BJ (cell line): ENCODE measurements around the gene SLF2. TPM values are rescaled to one million over a fixed set of nuclear protein-coding genes. Genes with fewer than 3 reads are reported as not detected.

Source experiments
- CTCF ChIA-PET: fragments of 350-600 bp; formaldehyde crosslinking; extraction: SDS; loops from one replicate; lab custom pipeline; 2021; ENCODE audit warnings: antibody characterized with exemption, inconsistent platforms; lab: Yijun Ruan, JAX
- POLR2A ChIA-PET: fragments of 300-600 bp; sonication (Branson Sonifier 250); formaldehyde crosslinking; extraction: SDS; loops from one replicate; lab custom pipeline; 2021; ENCODE audit warnings: antibody characterized with exemption; lab: Charles Lee
- DNase-seq: peaks from one replicate; pipeline ENCODE4 v3.0.0-alpha.2; 2011; ENCODE audit warnings: low read depth
- H3K27me3 ChIP-seq: 2 replicates; pipeline ENCODE4 v1.6.0; 2011; ENCODE audit warnings: low read length; ENCODE audit not compliant: control insufficient read depth, insufficient read depth
- H3K36me3 ChIP-seq: 2 replicates; pipeline ENCODE4 v1.5.1; 2011; ENCODE audit warnings: low read length; ENCODE audit not compliant: control insufficient read depth, insufficient read depth
- H3K4me3 ChIP-seq: 2 replicates; pipeline ENCODE4 v1.5.1; 2011; ENCODE audit warnings: low read depth, mild to moderate bottlenecking, control low read depth, low read length
- polyA plus RNA-seq: library from polyadenylated mRNA; depleted of rRNA; stranded (reverse); fragments of >200 nt; gene quantifications from 2 replicates; pipeline ENCODE4 v1.2.3, GENCODE V29; 2011
- TF ChIP-seq, protein P1 (sequence below): IDR thresholded peaks from 2 replicates; pipeline ENCODE4 v1.5.1; 2011; ENCODE audit warnings: low read depth, mild to moderate bottlenecking, control low read depth, inconsistent platforms, low read length, moderate library complexity; ENCODE audit not compliant: insufficient read depth

The SLF2 gene
- polyA plus RNA-seq, 1 experiment, result 6.8 TPM

DNA sequence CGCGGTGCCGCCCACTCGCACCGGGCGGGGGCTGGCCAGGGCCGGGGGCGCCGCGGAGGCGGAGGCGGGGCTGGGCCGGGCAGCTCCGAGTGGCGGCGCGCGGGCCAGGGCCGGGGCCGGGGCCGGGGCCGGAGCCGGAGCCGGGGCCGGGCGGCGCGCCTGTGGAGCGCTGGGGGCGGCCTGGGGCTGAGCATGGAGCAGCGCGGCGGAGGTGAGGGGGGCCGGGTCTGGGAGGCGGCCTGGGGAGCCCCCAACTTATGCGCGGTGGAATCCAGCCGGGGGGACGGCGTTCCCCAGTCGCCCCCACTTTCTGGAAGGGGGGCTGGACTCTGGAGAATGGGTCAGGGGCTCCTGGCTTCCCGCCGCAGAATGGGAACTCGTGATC lies 87.0 kb downstream of the SLF2 start, which contains the start of gene LZTS2:
LZTS2 (plus strand) TSS at position 67 of the 385 bp plus-strand sequence. CDS start 2,731 bp downstream, outside the sequence.
- DNase-seq, result no peak
- ChIA-PET POLR2A (no interaction called here), CTCF (interaction anchor here (0.7 to 21.8 kb wide), 9 partner anchors 9 to 62 kb away, joined by 3 to 479 read pairs (median 7); partner anchors contain the start of gene KAZALD1)
- TF ChIP-seq, protein P1, sequence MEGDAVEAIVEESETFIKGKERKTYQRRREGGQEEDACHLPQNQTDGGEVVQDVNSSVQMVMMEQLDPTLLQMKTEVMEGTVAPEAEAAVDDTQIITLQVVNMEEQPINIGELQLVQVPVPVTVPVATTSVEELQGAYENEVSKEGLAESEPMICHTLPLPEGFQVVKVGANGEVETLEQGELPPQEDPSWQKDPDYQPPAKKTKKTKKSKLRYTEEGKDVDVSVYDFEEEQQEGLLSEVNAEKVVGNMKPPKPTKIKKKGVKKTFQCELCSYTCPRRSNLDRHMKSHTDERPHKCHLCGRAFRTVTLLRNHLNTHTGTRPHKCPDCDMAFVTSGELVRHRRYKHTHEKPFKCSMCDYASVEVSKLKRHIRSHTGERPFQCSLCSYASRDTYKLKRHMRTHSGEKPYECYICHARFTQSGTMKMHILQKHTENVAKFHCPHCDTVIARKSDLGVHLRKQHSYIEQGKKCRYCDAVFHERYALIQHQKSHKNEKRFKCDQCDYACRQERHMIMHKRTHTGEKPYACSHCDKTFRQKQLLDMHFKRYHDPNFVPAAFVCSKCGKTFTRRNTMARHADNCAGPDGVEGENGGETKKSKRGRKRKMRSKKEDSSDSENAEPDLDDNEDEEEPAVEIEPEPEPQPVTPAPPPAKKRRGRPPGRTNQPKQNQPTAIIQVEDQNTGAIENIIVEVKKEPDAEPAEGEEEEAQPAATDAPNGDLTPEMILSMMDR, result no peak
- Histone ChIP-seq H3K27me3 (no peaks in the 10 kb centered on the region), H3K4me3 (peak within 1 kb of the TSS; percentile 71), H3K36me3 (peaks cover 20% of the 10 kb centered on the region)

DNA sequence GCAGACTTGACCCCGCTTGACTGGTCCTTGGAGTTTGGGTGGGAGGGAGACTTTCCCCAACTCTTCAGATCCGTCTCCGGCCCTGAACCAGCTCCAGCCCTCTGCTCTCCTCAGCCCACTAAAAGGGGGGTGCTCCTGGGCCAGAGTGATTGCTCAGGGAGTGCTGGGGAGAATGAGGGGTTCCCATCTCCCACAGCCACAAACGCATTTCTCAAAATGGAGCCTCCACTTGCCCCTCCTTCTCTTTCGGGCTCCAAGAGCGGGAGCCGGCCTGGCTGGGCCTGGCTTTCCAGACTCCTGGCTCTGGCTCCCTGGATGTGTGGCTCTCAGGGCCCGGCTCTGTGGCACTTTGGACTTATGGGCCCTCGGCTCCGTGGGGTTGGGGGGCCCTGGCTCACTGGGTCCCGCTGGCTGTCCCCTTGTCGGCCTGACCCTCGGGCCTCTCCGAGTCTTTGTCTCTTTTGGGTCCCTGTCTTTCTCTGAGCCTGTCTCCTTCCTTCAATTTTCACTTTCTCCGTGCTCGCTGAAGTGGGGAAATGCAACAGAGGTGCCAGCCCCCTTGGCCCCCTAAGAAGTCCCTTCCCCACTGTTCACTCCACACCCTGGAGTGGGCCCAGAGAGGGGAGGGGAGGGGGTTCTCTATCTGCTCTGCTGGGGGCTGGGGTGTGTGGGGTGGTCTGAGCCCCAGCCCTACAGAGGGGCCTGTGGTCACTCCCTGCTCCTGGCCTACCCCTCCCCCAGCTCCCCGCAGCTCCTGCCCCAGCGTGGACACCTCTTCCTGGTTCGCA lies 87.6 kb downstream of the SLF2 start:
- CTCF ChIA-PET, result interaction anchor here (0.9 to 21.8 kb wide), 7 partner anchors 9 to 67 kb away, joined by 3 to 479 read pairs (median 5); no protein-coding TSS in a partner anchor
- TF ChIP-seq, protein P1, result no peak
- H3K4me3 ChIP-seq, result peak overlapping the region; percentile 71
- no peak for DNase-seq
- no peaks in the 10 kb centered on the region for H3K27me3 ChIP-seq
- POLR2A ChIA-PET, result no interaction called here
- peaks cover 22% of the 10 kb centered on the region for H3K36me3 ChIP-seq

DNA sequence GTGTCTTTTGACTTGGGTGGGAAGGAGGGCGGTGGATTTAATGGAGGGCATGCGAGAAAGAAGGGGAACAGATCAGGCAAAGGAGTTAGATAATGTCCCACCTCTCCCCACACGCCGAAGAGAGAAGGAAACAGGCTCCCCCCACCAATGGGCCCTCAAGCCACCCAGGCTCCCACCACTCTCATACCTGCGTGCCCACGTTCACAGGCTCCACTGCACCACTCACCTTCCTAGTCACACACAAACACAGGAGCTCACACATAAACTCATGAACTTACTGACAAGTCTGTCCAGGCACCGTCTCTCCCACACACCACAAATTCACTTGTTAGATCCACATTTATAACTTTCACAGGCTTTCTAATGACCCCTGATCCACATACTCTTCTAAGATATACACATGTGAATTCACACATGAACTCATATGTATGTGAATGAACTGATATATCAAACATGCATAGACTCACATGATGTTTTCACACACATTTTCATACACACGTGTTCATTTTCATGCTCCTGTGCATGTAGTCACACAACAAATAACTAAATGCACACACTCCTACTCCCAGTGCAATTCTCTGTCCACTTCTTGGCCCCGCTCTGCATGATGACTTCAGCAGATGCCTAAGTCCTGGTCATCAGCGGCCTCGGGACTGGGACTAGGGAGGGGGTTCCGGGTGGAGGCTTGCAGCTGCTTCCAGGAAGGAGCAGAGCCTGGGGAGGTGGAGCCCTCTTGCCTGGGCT lies 88.3 kb downstream of the SLF2 start:
- no peaks in the 10 kb centered on the region for H3K27me3 ChIP-seq
- ChIA-PET POLR2A (no interaction called here), CTCF (interaction anchor here (0.5 to 21.8 kb wide), 7 partner anchors 8 to 483 kb away, joined by 3 to 479 read pairs (median 4); partner anchors contain the start of gene KAZALD1)
- TF ChIP-seq, protein P1, result no peak
- peaks cover 29% of the 10 kb centered on the region for H3K36me3 ChIP-seq
- peak overlapping the region; percentile 71 for H3K4me3 ChIP-seq
- DNase-seq, result peak; percentile 73

DNA sequence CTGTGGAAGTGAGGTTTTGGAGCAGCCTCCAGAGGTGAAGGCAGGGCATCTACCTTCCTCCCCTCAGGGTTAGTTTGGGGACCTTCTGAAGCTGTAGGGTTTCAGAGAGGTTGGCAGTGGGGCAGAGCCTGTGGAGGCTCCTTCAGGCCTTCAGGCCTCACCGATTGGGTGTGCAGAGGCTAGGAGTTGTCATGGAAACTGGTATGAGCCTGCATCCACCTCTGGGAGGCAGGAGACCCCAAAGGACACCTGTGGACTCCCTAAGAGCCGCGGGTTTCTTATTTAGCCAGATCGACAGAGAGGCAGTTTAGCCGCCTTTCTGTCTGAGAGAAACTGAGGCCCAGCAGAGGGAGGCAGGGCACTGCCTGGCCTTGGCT lies 88.9 kb downstream of the SLF2 start:
- Histone ChIP-seq H3K4me3 (peak overlapping the region; percentile 71), H3K36me3 (peaks cover 32% of the 10 kb centered on the region), H3K27me3 (no peaks in the 10 kb centered on the region)
- CTCF ChIA-PET, result interaction anchor here (0.5 to 21.8 kb wide), 5 partner anchors 7 to 483 kb away, joined by 3 to 479 read pairs (median 7); partner anchors contain the start of gene KAZALD1
- DNase-seq, result no peak
- POLR2A ChIA-PET, result no interaction called here
- TF ChIP-seq, protein P1, result no peak

DNA sequence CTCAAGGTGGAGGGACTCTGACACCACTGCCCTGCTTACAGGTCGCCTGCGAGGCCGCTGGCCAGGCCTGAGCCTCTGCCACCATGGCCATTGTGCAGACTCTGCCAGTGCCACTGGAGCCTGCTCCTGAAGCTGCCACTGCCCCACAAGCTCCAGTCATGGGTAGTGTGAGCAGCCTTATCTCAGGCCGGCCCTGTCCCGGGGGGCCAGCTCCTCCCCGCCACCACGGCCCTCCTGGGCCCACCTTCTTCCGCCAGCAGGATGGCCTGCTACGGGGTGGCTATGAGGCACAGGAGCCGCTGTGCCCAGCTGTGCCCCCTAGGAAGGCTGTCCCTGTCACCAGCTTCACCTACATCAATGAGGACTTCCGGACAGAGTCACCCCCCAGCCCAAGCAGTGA lies 89.7 kb downstream of the SLF2 start:
- Histone ChIP-seq H3K27me3 (no peaks in the 10 kb centered on the region), H3K4me3 (no peak overlapping the region), H3K36me3 (peaks cover 41% of the 10 kb centered on the region)
- no peak for DNase-seq
- POLR2A ChIA-PET, result no interaction called here
- TF ChIP-seq, protein P1, result no peak
- CTCF ChIA-PET, result interaction anchor here (1.0 to 21.8 kb wide), 3 partner anchors 7 to 59 kb away, joined by 4 to 479 read pairs (median 237); partner anchors contain the start of gene KAZALD1
